Measurements from ENCODE around the gene ATE1.

Gene ATE1

GRCh38 chr10:121808835-121809234 is 119.0 kb downstream of the ATE1 start:
- H3K27me3 ChIP-seq (ENCODE audit: low read depth, low read length), result no peaks in the 10 kb centered on the region
- no peaks in the 10 kb centered on the region for H3K4me1 ChIP-seq (ENCODE audit: control insufficient read depth in 1 of 2, insufficient read depth in 2 of 2, low read length in 2 of 2)
- no peaks in the 10 kb centered on the region for H3K9me3 ChIP-seq (ENCODE audit: control insufficient read depth in 1 of 2, low read length in 2 of 2)

DNA sequence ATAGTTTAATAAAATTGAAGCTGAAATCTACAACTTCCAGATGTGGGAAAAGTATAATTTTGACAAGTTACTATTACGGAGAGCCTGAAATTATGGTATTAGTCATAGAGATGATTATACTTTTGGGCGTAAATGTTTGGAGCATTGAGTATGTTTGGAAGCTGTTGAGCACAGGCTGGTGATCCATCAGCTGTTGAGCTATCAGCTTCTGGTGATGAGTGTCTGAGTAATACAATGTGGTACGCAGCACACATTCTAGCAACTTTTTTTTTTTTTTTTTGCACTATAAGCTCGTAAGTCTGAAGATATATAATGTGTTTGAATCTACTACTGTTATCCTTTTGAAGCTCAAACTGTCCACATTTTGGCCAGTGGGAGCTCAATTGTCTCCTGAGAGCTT is 123.4 kb downstream of the ATE1 start:
- no peak overlapping the region for H3K4me3 ChIP-seq (ENCODE audit: low read depth in 1 of 2, low read length in 2 of 2)
- no peaks in the 10 kb centered on the region for H3K27me3 ChIP-seq (ENCODE audit: low read depth, low read length)
- no peak overlapping the region for H3K27ac ChIP-seq (ENCODE audit: low read length)
- H3K4me1 ChIP-seq (ENCODE audit: control insufficient read depth in 1 of 2, insufficient read depth in 2 of 2, low read length in 2 of 2), result no peaks in the 10 kb centered on the region
- no peaks in the 10 kb centered on the region for H3K9me3 ChIP-seq (ENCODE audit: control insufficient read depth in 1 of 2, low read length in 2 of 2)
- peaks cover 0 to 10% of the 10 kb centered on the region in 2 donors for H3K36me3 ChIP-seq (ENCODE audit: control insufficient read depth in 1 of 2, insufficient read depth in 2 of 2, low read length in 2 of 2)

More at GRCh38 chr10:121808835-121809234, 119.0 kb downstream of the ATE1 start:
- Histone ChIP-seq H3K4me3 (ENCODE audit: low read depth in 1 of 2, low read length in 2 of 2) (no peak overlapping the region), H3K36me3 (ENCODE audit: control insufficient read depth in 1 of 2, insufficient read depth in 2 of 2, low read length in 2 of 2) (peaks cover 0 to 9% of the 10 kb centered on the region in 2 donors), H3K27ac (ENCODE audit: low read length) (no peak overlapping the region)

GRCh38 chr10:121803611-121804010 is 124.2 kb downstream of the ATE1 start:
- Histone ChIP-seq H3K27me3 (ENCODE audit: low read depth, low read length) (no peaks in the 10 kb centered on the region), H3K36me3 (ENCODE audit: control insufficient read depth in 1 of 2, insufficient read depth in 2 of 2, low read length in 2 of 2) (peaks cover 0 to 15% of the 10 kb centered on the region in 2 donors), H3K4me3 (ENCODE audit: low read depth in 1 of 2, low read length in 2 of 2) (no peak overlapping the region), H3K4me1 (ENCODE audit: control insufficient read depth in 1 of 2, insufficient read depth in 2 of 2, low read length in 2 of 2) (no peaks in the 10 kb centered on the region), H3K9me3 (ENCODE audit: control insufficient read depth in 1 of 2, low read length in 2 of 2) (no peaks in the 10 kb centered on the region), H3K27ac (ENCODE audit: low read length) (no peak overlapping the region)

GRCh38 chr10:121800831-121801230 is 127.0 kb downstream of the ATE1 start:
- H3K27ac ChIP-seq (ENCODE audit: low read length), result no peak overlapping the region
- no peaks in the 10 kb centered on the region for H3K4me1 ChIP-seq (ENCODE audit: control insufficient read depth in 1 of 2, insufficient read depth in 2 of 2, low read length in 2 of 2)
- no peaks in the 10 kb centered on the region for H3K9me3 ChIP-seq (ENCODE audit: control insufficient read depth in 1 of 2, low read length in 2 of 2)
- no peak overlapping the region for H3K4me3 ChIP-seq (ENCODE audit: low read depth in 1 of 2, low read length in 2 of 2)
- no peaks in the 10 kb centered on the region for H3K27me3 ChIP-seq (ENCODE audit: low read depth, low read length)
- H3K36me3 ChIP-seq (ENCODE audit: control insufficient read depth in 1 of 2, insufficient read depth in 2 of 2, low read length in 2 of 2), result peaks cover 0 to 7% of the 10 kb centered on the region in 2 donors

DNA sequence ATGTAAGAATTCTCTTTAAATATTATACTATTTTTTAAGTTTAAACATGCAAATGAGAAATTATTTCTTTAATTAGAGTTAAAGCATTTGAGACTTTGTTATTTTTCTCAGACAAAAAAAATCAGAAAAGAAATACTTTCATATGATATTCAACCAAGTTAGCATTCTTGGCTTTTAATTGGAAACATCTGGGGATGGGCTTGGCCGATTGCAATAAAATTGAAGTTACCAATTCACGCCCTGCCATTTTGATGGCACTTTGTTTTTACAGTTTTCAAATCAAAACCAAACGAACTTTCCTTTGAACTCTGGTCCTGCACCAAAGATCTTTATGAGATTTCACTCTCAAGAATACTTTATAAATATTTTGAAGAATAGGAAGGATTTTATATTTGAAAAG is 127.7 kb downstream of the ATE1 start:
- H3K27ac ChIP-seq (ENCODE audit: low read length), result no peak overlapping the region
- H3K27me3 ChIP-seq (ENCODE audit: low read depth, low read length), result no peaks in the 10 kb centered on the region
- peaks cover 0 to 7% of the 10 kb centered on the region in 2 donors for H3K36me3 ChIP-seq (ENCODE audit: control insufficient read depth in 1 of 2, insufficient read depth in 2 of 2, low read length in 2 of 2)
- no peak overlapping the region for H3K4me3 ChIP-seq (ENCODE audit: low read depth in 1 of 2, low read length in 2 of 2)
- H3K9me3 ChIP-seq (ENCODE audit: control insufficient read depth in 1 of 2, low read length in 2 of 2), result no peaks in the 10 kb centered on the region
- no peaks in the 10 kb centered on the region for H3K4me1 ChIP-seq (ENCODE audit: control insufficient read depth in 1 of 2, insufficient read depth in 2 of 2, low read length in 2 of 2)

DNA sequence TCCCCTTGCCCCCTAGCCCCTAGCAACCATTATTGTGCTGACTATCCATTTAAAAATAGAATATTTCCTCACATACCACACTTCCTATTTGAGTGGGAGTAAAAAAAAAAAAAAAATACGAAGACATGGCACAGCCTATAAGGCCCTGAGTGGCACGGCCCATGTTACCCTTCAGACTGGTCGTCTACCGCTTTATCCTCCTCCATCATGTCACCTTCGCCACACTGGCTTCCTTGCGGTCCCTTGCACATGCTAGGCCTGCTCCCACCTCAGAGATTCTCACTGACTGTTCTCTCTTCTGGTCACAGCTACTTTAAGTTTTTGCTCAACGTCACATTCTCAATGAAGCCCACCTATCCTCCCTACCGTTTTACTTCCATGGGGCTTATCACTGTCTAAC is 130.3 kb downstream of the ATE1 start:
- Histone ChIP-seq H3K4me3 (ENCODE audit: low read depth in 1 of 2, low read length in 2 of 2) (no peak overlapping the region), H3K9me3 (ENCODE audit: control insufficient read depth in 1 of 2, low read length in 2 of 2) (no peaks in the 10 kb centered on the region), H3K27ac (ENCODE audit: low read length) (no peak overlapping the region), H3K36me3 (ENCODE audit: control insufficient read depth in 1 of 2, insufficient read depth in 2 of 2, low read length in 2 of 2) (peaks cover 0 to 7% of the 10 kb centered on the region in 2 donors), H3K4me1 (ENCODE audit: control insufficient read depth in 1 of 2, insufficient read depth in 2 of 2, low read length in 2 of 2) (no peaks in the 10 kb centered on the region), H3K27me3 (ENCODE audit: low read depth, low read length) (no peaks in the 10 kb centered on the region)

DNA sequence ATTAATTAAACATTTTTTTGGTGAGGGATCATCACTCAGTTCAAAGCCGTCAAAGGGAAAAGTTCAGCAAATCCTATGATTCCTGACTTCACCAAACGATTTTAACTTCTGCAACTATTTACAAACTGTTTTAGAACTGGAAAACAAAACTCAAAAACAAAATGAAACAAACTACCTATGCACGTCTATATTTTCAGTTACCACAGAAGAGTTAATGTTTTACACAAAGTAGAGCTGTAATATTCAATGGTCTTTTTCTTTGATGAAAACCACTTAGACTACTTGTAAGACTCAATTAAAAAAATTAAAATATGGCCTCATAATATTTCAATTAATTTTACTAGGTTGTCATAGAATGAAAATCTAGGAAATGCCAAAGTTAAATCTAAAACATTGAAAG is 131.5 kb downstream of the ATE1 start:
- Histone ChIP-seq H3K4me1 (ENCODE audit: control insufficient read depth in 1 of 2, insufficient read depth in 2 of 2, low read length in 2 of 2) (no peaks in the 10 kb centered on the region), H3K4me3 (ENCODE audit: low read depth in 1 of 2, low read length in 2 of 2) (no peak overlapping the region), H3K9me3 (ENCODE audit: control insufficient read depth in 1 of 2, low read length in 2 of 2) (no peaks in the 10 kb centered on the region), H3K27me3 (ENCODE audit: low read depth, low read length) (no peaks in the 10 kb centered on the region), H3K27ac (ENCODE audit: low read length) (no peak overlapping the region), H3K36me3 (ENCODE audit: control insufficient read depth in 1 of 2, insufficient read depth in 2 of 2, low read length in 2 of 2) (peaks cover 0 to 7% of the 10 kb centered on the region in 2 donors)

DNA sequence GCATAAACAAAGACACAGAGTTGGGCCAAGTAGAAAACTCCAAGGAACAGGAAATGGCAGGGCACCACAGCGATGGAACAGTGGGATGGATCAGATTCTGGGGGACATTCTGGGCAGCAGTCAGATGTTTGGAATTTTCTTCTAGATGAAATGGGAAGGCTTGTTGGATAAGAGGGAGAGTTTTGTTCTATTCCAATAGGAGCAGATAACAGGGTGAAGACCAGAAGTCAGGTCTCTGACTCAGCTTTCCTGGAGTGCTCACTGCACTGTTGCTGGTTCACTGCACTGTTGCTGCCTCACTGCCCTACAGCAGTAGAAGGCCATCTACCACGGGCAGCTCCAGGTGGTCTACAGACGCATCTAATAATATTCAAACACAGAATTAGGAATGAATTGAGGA is 135.6 kb downstream of the ATE1 start:
- Histone ChIP-seq H3K4me1 (ENCODE audit: control insufficient read depth in 1 of 2, insufficient read depth in 2 of 2, low read length in 2 of 2) (no peaks in the 10 kb centered on the region), H3K27ac (ENCODE audit: low read length) (no peak overlapping the region), H3K9me3 (ENCODE audit: control insufficient read depth in 1 of 2, low read length in 2 of 2) (no peaks in the 10 kb centered on the region), H3K4me3 (ENCODE audit: low read depth in 1 of 2, low read length in 2 of 2) (no peak overlapping the region), H3K36me3 (ENCODE audit: control insufficient read depth in 1 of 2, insufficient read depth in 2 of 2, low read length in 2 of 2) (peaks cover 7 to 14% of the 10 kb centered on the region in 2 donors), H3K27me3 (ENCODE audit: low read depth, low read length) (no peaks in the 10 kb centered on the region)

DNA sequence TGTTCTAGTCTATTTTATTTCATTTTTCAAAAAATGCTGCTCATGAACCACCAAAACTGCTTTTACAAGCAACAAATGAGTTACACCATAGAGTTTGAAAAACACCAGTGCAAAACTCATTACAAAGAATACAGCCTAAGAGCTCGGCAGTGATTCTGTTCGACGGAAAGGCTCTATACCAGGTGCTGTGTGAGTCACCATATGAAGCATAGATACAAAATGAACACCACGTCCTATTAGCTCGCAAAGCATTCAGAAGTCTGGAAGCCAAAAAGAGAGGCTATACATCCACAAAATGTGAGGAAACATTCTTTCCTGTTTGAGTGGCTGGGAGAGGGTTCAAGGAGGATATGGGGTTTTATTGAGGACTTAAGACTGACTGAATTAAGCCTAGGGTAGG is 136.1 kb downstream of the ATE1 start:
- Histone ChIP-seq H3K27me3 (ENCODE audit: low read depth, low read length) (no peaks in the 10 kb centered on the region), H3K27ac (ENCODE audit: low read length) (no peak overlapping the region), H3K36me3 (ENCODE audit: control insufficient read depth in 1 of 2, insufficient read depth in 2 of 2, low read length in 2 of 2) (peaks cover 7 to 14% of the 10 kb centered on the region in 2 donors), H3K4me3 (ENCODE audit: low read depth in 1 of 2, low read length in 2 of 2) (no peak overlapping the region), H3K4me1 (ENCODE audit: control insufficient read depth in 1 of 2, insufficient read depth in 2 of 2, low read length in 2 of 2) (no peaks in the 10 kb centered on the region), H3K9me3 (ENCODE audit: control insufficient read depth in 1 of 2, low read length in 2 of 2) (no peaks in the 10 kb centered on the region)

DNA sequence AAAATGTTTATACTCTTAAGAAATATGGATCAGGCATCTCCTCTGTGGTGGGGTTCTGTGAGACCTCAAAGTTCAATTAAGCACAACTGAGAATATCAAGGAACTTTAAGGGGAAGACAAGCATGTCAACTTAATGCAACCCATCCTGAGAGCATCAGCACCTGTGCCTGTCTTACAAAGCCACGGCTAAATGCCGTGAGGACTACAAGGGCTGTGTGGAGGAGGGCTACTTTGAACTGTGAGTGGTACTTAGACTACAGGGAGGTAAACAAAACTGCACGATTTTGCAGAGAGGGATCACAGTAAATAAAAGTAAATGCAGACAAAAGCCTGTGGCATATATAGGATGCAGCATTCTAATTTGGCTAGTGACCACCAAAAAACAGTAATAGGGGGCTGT is 139.1 kb downstream of the ATE1 start:
- H3K4me3 ChIP-seq (ENCODE audit: low read depth in 1 of 2, low read length in 2 of 2), result no peak overlapping the region
- H3K27ac ChIP-seq (ENCODE audit: low read length), result no peak overlapping the region
- H3K27me3 ChIP-seq (ENCODE audit: low read depth, low read length), result no peaks in the 10 kb centered on the region
- H3K9me3 ChIP-seq (ENCODE audit: control insufficient read depth in 1 of 2, low read length in 2 of 2), result no peaks in the 10 kb centered on the region
- no peaks in the 10 kb centered on the region for H3K4me1 ChIP-seq (ENCODE audit: control insufficient read depth in 1 of 2, insufficient read depth in 2 of 2, low read length in 2 of 2)
- H3K36me3 ChIP-seq (ENCODE audit: control insufficient read depth in 1 of 2, insufficient read depth in 2 of 2, low read length in 2 of 2), result peaks cover 7 to 14% of the 10 kb centered on the region in 2 donors

GRCh38 chr10:121788115-121788514 is 139.7 kb downstream of the ATE1 start:
- Histone ChIP-seq H3K9me3 (ENCODE audit: control insufficient read depth in 1 of 2, low read length in 2 of 2) (no peaks in the 10 kb centered on the region), H3K4me3 (ENCODE audit: low read depth in 1 of 2, low read length in 2 of 2) (no peak overlapping the region), H3K27me3 (ENCODE audit: low read depth, low read length) (no peaks in the 10 kb centered on the region), H3K36me3 (ENCODE audit: control insufficient read depth in 1 of 2, insufficient read depth in 2 of 2, low read length in 2 of 2) (peaks cover 7 to 14% of the 10 kb centered on the region in 2 donors), H3K4me1 (ENCODE audit: control insufficient read depth in 1 of 2, insufficient read depth in 2 of 2, low read length in 2 of 2) (no peaks in the 10 kb centered on the region), H3K27ac (ENCODE audit: low read length) (no peak overlapping the region)

DNA sequence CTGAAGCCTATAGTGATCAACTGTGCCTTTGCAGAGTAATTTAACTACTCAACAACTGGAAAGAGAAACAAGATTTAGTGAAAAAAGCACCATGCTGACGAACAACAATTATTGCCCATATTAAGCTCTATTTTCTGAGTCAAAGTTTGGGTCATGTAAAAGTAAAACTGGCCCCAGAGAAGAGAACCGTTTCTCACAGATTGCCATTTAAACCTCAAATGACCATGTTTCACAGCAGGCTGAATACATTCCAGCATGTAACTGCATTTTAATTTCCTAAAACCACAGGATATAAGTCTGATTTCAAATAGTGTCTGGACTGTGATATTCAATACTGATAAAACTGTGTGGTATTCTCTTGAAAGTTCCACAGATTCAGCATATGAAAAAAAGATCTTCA is 140.7 kb downstream of the ATE1 start:
- H3K36me3 ChIP-seq (ENCODE audit: control insufficient read depth in 1 of 2, insufficient read depth in 2 of 2, low read length in 2 of 2), result peaks cover 7 to 14% of the 10 kb centered on the region in 2 donors
- H3K4me3 ChIP-seq (ENCODE audit: low read depth in 1 of 2, low read length in 2 of 2), result no peak overlapping the region
- no peak overlapping the region for H3K27ac ChIP-seq (ENCODE audit: low read length)

More for the DNA sequence above, 140.7 kb downstream of the ATE1 start:
- no peaks in the 10 kb centered on the region for H3K27me3 ChIP-seq (ENCODE audit: low read depth, low read length)
- H3K9me3 ChIP-seq (ENCODE audit: control insufficient read depth in 1 of 2, low read length in 2 of 2), result no peaks in the 10 kb centered on the region
- no peaks in the 10 kb centered on the region for H3K4me1 ChIP-seq (ENCODE audit: control insufficient read depth in 1 of 2, insufficient read depth in 2 of 2, low read length in 2 of 2)
